Body of pancreas (tissue), 4 donors: ENCODE measurements around the gene CADM2.

Experiments
- CTCF ChIP-seq, 7 experiments: fragments of 450-650 bp in 4 of 7; fragments of 200-600 bp in 3 of 7; sonication (generic) in 3 of 7; IDR thresholded peaks; one replicate each; pipeline ENCODE4 v1.5.1; 2016 to 2019; ENCODE audit warnings: antibody characterized with exemption in 7 of 7
- POLR2A ChIP-seq, 3 donors: fragments of 450-650 bp; IDR thresholded peaks; one replicate each; pipeline ENCODE4 v1.6.1; 2016; ENCODE audit warnings: antibody characterized with exemption in 3 of 3, mild to moderate bottlenecking in 2 of 3

GRCh38 chr3:85592256-85592655 lies 633.5 kb downstream of the CADM2 start:
- no peak for TF ChIP-seq CTCF (IDR thresholded peaks at IDR 0.05)
- TF ChIP-seq POLR2A (IDR thresholded peaks at IDR 0.05): no peak
